ENCODE measurements around the gene SERINC4. TPM values are rescaled to one million over a fixed set of nuclear protein-coding genes. Genes with fewer than 3 reads are reported as not detected.
"Not testable (repeated sequence)": the region's sequence is repeated elsewhere in the genome, so short reads cannot be mapped to it uniquely, and the experiment has no call there.

Gene SERINC4
- total RNA-seq, 1 donor from 2014 or later: 0.30 TPM

DNA sequence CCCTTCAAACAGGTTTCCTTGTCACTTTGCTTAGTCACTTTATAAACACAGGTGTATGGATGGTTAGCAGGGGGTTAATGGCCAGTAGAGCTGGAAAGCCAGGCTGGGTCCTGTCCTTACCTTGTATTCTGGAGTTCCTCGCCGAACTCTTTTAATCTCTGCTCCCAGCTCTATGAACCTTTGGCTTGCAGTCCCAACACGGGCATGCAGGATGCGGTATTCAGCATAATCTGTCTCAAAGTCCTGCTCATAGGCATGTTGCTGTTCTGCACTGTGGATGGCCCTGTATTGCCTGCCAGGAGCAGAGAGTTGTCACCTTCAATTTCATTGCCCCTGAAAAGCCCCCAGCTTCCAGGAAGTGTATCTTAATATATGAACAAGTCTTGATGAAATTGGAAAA lies 26.0 kb downstream of the SERINC4 start:
- intact Hi-C loops (cut with DNase I): loop anchor here (10.0 kb wide), 1 partner anchor 51 kb away; the partner anchor contains the start of genes MFAP1 and WDR76
- ATAC-seq: no peak
- no peak for DNase-seq (ENCODE audit: missing footprints)

DNA sequence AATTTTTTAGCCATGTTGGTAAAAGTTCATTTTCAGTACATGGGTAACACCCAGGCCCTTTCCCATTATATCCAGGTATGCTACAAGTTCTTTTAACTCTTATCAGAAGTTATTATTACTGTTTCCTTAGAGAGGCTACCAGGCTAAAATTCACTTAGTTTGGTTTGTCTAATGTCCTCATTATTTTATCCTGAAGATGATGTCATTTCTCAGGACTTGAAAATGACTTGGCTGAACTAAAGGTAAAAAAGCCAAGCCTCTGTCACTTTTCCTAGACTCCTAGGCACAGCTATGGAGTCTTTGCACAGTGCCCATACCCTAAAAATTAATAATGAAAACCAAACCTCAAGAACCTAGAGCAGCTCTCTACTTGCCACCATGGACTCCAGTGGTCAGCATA lies 27.4 kb downstream of the SERINC4 start:
- no peak for ATAC-seq
- intact Hi-C loops (cut with DNase I): loop anchor here (10.0 kb wide), 1 partner anchor 52 kb away; the partner anchor contains the start of genes MFAP1 and WDR76
- DNase-seq (ENCODE audit: missing footprints): no peak

DNA sequence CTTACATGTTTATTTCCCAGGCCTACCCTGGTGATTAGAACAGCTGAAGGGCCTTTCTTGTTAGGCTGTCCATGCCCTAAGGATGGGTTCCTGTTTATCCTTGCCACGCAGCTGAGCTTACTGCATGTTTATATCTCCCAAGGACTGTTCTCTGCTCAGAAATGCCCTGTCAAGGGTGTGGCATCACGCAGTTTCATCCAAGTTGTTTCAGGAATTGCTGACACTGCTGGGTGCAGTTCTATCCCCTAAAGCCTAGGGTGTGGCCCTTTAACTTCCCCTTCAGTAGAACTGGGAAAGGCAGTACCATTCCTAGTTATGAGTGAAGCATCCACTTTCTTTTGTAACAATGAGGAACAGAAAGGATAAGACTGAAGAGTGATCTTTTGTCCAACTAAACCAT lies 28.2 kb downstream of the SERINC4 start:
- intact Hi-C loops (cut with DNase I): loop anchor here (10.0 kb wide), 1 partner anchor 53 kb away; the partner anchor contains the start of genes MFAP1 and WDR76
- ATAC-seq (peak; percentile 49), DNase-seq (ENCODE audit: missing footprints) (no peak)

DNA sequence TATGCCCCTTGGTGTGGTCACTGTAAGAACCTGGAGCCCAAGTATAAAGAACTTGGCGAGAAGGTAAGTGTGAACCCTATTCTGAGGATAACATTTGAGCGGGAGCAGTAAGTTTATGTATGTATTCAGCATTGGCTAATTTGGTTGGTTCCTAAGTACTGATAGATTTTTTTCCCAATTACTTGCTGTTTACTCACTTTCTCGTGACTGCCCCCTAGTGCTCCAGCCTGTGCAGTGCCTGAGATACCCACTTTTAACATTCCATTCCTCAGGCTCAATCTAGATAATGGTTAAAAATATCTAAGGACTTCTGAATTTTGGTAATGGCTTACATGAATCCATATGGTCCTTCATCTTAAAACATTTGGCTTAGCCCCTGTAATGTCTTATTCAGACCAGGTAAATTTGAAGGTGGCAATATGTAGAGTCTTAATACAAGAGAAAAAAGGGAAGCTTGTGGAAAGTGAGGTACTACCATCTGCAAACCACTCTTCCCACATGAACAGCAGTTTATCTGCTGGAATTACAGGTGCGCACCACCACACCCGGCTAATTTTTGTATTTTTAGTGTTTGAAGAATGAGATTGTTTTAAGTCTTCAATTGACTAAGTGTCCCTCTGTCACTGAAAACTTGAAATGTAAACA lies 30.3 kb downstream of the SERINC4 start:
- no peak for ATAC-seq
- intact Hi-C loops (cut with DNase I): loop anchor here (10.0 kb wide), 1 partner anchor 55 kb away; the partner anchor contains the start of genes MFAP1 and WDR76
- DNase-seq (ENCODE audit: missing footprints): peak; percentile 69

DNA sequence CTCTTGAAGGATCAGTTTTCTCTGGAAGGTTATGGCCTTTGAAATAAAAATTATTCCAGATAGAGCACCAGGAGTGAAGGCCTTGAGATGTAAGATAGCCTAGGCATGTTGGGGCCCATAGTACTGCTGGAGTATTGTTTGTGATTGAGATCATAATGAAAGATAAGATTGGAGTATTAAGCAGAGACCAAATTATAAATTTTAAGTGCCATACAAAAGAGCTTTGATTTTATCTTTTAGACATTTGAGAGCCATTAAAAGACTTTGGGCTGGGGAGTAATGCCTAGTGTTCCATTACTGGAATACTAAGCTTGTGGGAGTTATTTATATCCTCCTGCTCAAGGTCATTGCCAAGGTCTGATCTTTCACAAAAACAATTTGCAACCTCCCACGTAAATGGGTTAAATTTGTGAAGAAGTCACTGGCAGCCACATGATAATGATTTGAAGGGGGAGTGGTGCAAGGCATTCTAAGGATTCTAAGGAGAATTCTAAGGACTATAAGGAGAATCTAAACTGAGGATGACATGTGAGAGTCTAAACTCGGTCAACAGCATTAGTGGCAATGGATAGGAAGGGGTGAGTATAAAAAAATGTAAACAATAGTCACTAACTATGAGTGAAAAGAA lies 36.1 kb downstream of the SERINC4 start:
- DNase-seq (ENCODE audit: missing footprints): no peak
- ATAC-seq: no peak
- intact Hi-C loops (cut with DNase I): no loop called here

DNA sequence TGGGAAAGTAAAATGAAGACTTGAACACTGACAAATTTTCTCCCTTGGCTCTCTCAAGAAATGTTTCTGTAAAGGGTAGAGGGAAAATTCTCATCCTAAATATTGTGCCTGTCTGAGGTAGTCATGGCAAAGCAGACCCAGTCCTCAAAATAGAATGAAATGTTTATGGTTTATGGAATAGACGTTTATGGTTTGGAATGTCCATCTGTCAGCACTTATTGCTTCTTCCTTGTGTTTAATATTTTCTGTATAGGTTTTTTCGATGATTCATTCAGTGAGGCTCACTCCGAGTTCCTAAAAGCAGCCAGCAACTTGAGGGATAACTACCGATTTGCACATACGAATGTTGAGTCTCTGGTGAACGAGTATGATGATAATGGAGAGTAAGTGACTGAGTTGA lies 37.2 kb downstream of the SERINC4 start:
- intact Hi-C loops (cut with DNase I): no loop called here
- ATAC-seq: no peak

DNA sequence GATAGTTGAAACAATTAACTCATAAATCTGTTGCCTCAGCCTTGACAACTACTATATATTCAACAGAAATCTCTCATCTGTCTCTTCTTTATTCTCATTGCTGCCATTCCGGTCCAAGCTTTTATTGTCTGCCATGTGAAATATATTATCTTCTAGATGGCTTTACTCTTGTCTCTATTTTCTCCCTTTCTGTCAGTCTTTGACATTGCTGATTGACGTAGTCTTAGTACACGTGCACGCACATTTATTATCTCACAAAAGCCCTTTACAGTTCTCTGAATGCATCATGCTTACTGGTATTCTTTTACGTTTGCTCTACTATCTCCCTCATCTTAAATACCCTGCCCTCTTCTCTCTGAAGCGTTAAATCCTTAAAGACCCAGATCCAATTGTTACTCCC lies 48.1 kb downstream of the SERINC4 start:
- ATAC-seq: no peak
- no peak for DNase-seq (ENCODE audit: missing footprints)
- intact Hi-C loops (cut with DNase I): loop anchor here (10.0 kb wide), 1 partner anchor 63 kb away; no protein-coding TSS in a partner anchor

More for the DNA sequence above, 37.2 kb downstream of the SERINC4 start:
- DNase-seq (ENCODE audit: missing footprints): no peak

DNA sequence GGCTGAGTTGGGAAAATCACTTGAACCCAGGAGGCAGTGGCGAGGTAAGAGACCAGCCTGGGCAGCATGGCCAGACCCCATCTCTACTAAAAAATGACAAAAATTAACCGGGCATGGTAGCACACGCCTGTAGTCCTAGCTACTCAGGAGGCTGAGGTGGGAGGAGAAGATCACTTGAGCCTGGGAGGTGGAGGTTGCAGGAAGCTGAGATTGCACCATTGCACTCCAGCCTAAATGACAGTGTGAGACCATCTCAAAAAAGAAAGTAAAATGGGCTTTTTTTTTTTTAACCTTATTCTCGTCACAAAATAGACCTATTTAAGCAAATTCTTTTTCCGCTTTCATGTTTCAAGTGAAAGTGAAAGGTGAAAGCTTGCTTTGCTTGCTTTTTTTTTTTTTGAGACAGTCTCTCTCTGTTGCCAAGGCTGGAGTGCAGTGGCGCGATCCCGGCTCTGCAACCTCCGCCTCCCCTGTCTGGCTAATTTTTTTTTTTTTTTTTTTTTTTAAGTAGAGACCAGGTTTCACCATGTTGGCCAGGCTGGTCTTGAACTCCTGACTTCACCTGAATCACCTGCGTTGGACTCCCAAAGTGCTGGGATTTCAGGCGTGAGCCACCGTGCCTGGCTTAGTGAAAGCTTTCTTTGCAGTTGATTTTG lies 50.2 kb downstream of the SERINC4 start:
- no peak for DNase-seq (ENCODE audit: missing footprints)
- intact Hi-C loops (cut with DNase I): loop anchor here (10.0 kb wide), 1 partner anchor 65 kb away; no protein-coding TSS in a partner anchor
- no peak for ATAC-seq

DNA sequence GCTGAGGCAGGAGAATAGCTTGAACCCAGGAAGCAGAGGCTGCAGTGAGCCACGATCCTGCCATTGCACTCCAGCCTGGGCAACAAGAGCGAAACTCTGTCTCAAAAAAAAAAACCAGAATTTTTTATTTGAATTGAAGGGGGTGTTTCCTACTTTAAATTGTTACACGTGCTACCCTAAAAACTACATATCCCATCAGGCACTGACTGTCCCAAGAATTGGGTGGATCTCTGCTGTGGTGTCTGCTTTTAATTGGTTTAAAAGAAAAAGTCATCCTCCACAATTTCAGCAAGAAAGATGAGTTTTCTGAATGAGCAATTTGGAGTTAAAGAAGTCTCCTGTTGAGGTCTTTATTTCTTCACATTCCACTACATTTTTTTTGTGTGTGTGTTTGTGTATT lies 51.6 kb downstream of the SERINC4 start:
- ATAC-seq: no peak
- intact Hi-C loops (cut with DNase I): no loop called here
- no peak for DNase-seq (ENCODE audit: missing footprints)

DNA sequence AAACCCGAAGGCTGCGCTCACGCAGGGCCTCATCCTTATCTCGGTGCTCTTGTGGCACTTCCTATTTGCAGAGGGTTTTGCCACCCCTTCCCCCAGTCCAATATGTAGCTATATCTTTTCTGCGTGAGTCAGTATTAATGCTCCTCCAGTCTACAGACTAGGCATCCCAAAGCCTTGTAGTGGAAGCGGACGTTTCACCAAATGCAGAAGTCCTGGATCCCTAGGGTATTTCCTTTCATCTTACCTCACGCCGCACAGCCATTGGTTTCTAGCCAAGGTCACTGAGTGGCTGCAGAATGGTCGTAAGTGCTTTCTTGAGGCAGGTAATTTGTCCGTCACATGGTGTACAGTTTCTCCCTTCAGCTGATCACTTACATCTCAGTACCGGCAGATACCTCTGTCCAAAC lies 53.1 kb downstream of the SERINC4 start:
- DNase-seq (ENCODE audit: missing footprints); intact Hi-C loops (cut with DNase I): not testable (repeated sequence)
- ATAC-seq: peak; percentile 4

DNA sequence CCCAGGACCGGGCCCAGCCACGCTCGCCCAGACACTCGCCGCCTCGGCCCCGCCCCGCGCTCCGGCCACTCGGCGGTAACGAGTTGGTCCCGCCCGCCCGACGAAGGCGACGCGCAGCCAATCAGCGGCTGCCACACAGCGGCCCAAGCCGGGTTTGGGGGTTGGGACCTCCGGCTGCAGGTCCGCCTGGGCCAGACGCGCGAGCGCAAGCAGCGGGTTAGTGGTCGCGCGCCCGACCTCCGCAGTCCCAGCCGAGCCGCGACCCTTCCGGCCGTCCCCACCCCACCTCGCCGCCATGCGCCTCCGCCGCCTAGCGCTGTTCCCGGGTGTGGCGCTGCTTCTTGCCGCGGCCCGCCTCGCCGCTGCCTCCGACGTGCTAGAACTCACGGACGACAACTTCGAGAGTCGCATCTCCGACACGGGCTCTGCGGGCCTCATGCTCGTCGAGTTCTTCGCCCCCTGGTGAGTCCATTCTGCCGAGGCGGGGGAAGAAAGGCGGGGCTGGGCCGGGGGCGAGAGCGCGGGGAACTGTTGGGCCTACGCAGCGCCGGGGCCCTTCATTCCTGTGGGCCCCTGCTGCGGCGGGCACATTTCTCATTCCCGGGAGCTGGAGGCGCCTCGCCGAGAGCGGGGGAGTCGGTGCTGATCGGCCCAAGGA lies 53.6 kb downstream of the SERINC4 start, which contains the start of gene PDIA3:
PDIA3 (plus strand) TSS at position 194 of the 658 bp plus-strand sequence; CDS start at position 296, 102 bp downstream.
- DNase-seq (ENCODE audit: missing footprints) (peak; percentile 97), ATAC-seq (peak; percentile 98)
- intact Hi-C loops (cut with DNase I): not testable (repeated sequence)

Small RNAs within 50 kb of the gene (microRNA-seq; reads per million reads assigned to microRNA genes)
- gene MIR1282: not detected

Other genes with a start within 250 kb of the SERINC4 start
- gene PPIP5K1, start 210.0 kb downstream of the SERINC4 start, total RNA-seq: 15.7 TPM
- 0.76 TPM for gene CKMT1B, start 206.2 kb downstream of the SERINC4 start, total RNA-seq
- gene STRC, start 181.4 kb downstream of the SERINC4 start, total RNA-seq: not detected
- 0.54 TPM for gene CATSPER2, start 151.4 kb downstream of the SERINC4 start, total RNA-seq
- gene CKMT1A, start 106.4 kb downstream of the SERINC4 start, total RNA-seq: 0.43 TPM
- 166 TPM for gene PDIA3, start 53.8 kb downstream of the SERINC4 start, total RNA-seq
- gene ELL3, start 23.3 kb downstream of the SERINC4 start, total RNA-seq: 1.5 TPM
- 1,102 TPM for gene SERF2, start 7.9 kb downstream of the SERINC4 start, total RNA-seq
- gene HYPK, start 379 bp upstream of the SERINC4 start, total RNA-seq: 16.4 TPM
- gene MFAP1, start 24.5 kb upstream of the SERINC4 start, total RNA-seq: 18.9 TPM
- 2.1 TPM for gene WDR76, start 26.8 kb upstream of the SERINC4 start, total RNA-seq